ENCODE results near the gene C15orf39. TPM values are rescaled to one million over a fixed set of nuclear protein-coding genes. Genes with fewer than 3 reads are reported as not detected.

The C15orf39 gene
- total RNA-seq, 1 experiment from 2014 or later: 45.6 TPM

GRCh38 chr15:75235051-75235673 lies 33.5 kb downstream of the C15orf39 start:
- no peaks in the 10 kb centered on the region for H3K23me2 ChIP-seq (ENCODE audit: insufficient read length, low read depth, low read length, poor library complexity, severe bottlenecking)
- no peak overlapping the region for H3K14ac ChIP-seq (ENCODE audit: insufficient read depth, low read length)
- H4K91ac ChIP-seq (ENCODE audit: insufficient read length, low read depth, low read length): no peak overlapping the region
- H2AK5ac ChIP-seq (ENCODE audit: insufficient read length, low read length): no peak overlapping the region
- no peak overlapping the region for H3K18ac ChIP-seq (ENCODE audit: insufficient read length, low read depth, low read length)
- H2AFZ ChIP-seq (ENCODE audit: low read length): no peak overlapping the region
- no peak overlapping the region for H4K5ac ChIP-seq (ENCODE audit: insufficient read length, low read depth, low read length)
- no peaks in the 10 kb centered on the region for H3K27me3 ChIP-seq (ENCODE audit: insufficient read depth, low read length)
- no peak overlapping the region for H3K4me2 ChIP-seq (ENCODE audit: insufficient read depth, insufficient read length, low read length)
- Mint-ChIP-seq H3K9me3 (no peaks in the 10 kb centered on the region; a peak in 1 of 5 replicates), H3K4me3 (no peak overlapping the region), H3K27me3 (ENCODE audit: low read depth) (peaks cover 35% of the 10 kb centered on the region), H3K4me1 (peaks cover 5 to 18% of the 10 kb centered on the region in 2 experiments), H3K27ac (no peak overlapping the region), H3K36me3 (ENCODE audit: insufficient read depth in 1 of 3, low read depth in 3 of 3) (peaks cover 0 to 2% (median 0%) of the 10 kb centered on the region in 3 experiments; a peak in 2 of 7 replicates)
- no peaks in the 10 kb centered on the region for H3K9me3 ChIP-seq (ENCODE audit: control insufficient read depth, low read depth, low read length)
- no peak overlapping the region for H3K23ac ChIP-seq (ENCODE audit: insufficient read length, low read depth, low read length)
- H3K4ac ChIP-seq (ENCODE audit: low read depth, low read length): no peak overlapping the region
- TF ChIP-seq CTCF (conservative IDR thresholded peaks at IDR 0.05): no peak
- no peak overlapping the region for H2BK120ac ChIP-seq (ENCODE audit: low read depth, low read length, poor library complexity, severe bottlenecking)
- H2BK20ac ChIP-seq (ENCODE audit: low read depth, low read length, poor library complexity, severe bottlenecking): no peak overlapping the region
- no peaks in the 10 kb centered on the region for H4K20me1 ChIP-seq (ENCODE audit: control insufficient read depth, insufficient read depth, insufficient read length)
- H2BK12ac ChIP-seq (ENCODE audit: insufficient read length, low read depth, low read length): no peak overlapping the region
- no peak overlapping the region for H3T11ph ChIP-seq (ENCODE audit: low read length)
- WGBS (ENCODE audit: extremely low coverage, insufficient read length, low lambda C conversion rate): no CpG with 5 or more reads among the region's 10 CpGs
- no peaks in the 10 kb centered on the region for H3K79me1 ChIP-seq (ENCODE audit: insufficient read depth, low read depth, low read length, poor library complexity, severe bottlenecking)
- H3K9ac ChIP-seq (ENCODE audit: extremely low read depth, insufficient read length, low read length): no peak overlapping the region
- DNase-seq: no peak
- no peaks in the 10 kb centered on the region for H3K79me2 ChIP-seq (ENCODE audit: insufficient read depth, low read length)
- no peak overlapping the region for H3K56ac ChIP-seq (ENCODE audit: insufficient read length, low read depth, low read length)
- H4K8ac ChIP-seq (replicated peaks; ENCODE audit: insufficient read length, low read depth, low read length): no peak overlapping the region
- no peak overlapping the region for H2BK15ac ChIP-seq (ENCODE audit: low read depth, low read length)
- no peaks in the 10 kb centered on the region; the same call in 1 of the 2 replicates for H3K4me1 ChIP-seq (ENCODE audit: insufficient read depth, low read length)
- no peak overlapping the region for H3K27ac ChIP-seq (ENCODE audit: insufficient read length, low read depth, low read length)
- no peak overlapping the region for H2BK5ac ChIP-seq (ENCODE audit: insufficient read length, low read length)
